Common myeloid progenitor, CD34-positive (primary cell): ENCODE results near the gene GNB3.

ENCODE experiments used
- CTCF ChIA-PET: fragments of 350-600 bp; sonication (Branson Sonifier 250); formaldehyde crosslinking; loops from one replicate; lab custom pipeline; 2021; ENCODE audit warnings: antibody characterized with exemption; lab: Charles Lee
- POLR2A ChIA-PET: fragments of 350-600 bp; sonication (Branson Sonifier 250); formaldehyde crosslinking; loops from one replicate; lab custom pipeline; 2021; ENCODE audit warnings: antibody characterized with exemption; lab: Charles Lee
- DNase-seq, 3 donors: peaks; one replicate each; pipeline versions ENCODE4 v3.0.0 to v3.0.0-alpha.2; 2013
- H3K27ac ChIP-seq, 2 experiments: 1 replicate in 1 of 2; 2 replicates in 1 of 2; pipeline ENCODE4 v1.7.0; 2013; ENCODE audit warnings: inconsistent platforms in 2 of 2, low read length in 2 of 2, mild to moderate bottlenecking in 2 of 2, low read depth in 1 of 2, moderate library complexity in 1 of 2; ENCODE audit not compliant: severe bottlenecking in 2 of 2, insufficient read depth in 1 of 2, poor library complexity in 1 of 2
- H3K27me3 ChIP-seq, 5 experiments: replicated peaks in 2 of 5; 1 replicate in 3 of 5; 2 replicates in 2 of 5; pipeline versions ENCODE4 v1.6.1 to v1.7.0; 2013; ENCODE audit warnings: low read length in 4 of 5, mild to moderate bottlenecking in 2 of 5, moderate library complexity in 2 of 5, inconsistent platforms in 1 of 5; ENCODE audit not compliant: insufficient read depth in 5 of 5, control insufficient read depth in 4 of 5
- H3K36me3 ChIP-seq, 4 experiments: 1 replicate in 2 of 4; 2 replicates in 2 of 4; pipeline versions ENCODE4 v1.6.1 to v1.7.0; 2013; ENCODE audit warnings: low read length in 3 of 4, control low read depth in 1 of 4, mild to moderate bottlenecking in 1 of 4; ENCODE audit not compliant: control insufficient read depth in 4 of 4, insufficient read depth in 4 of 4
- H3K4me1 ChIP-seq, 4 experiments: 1 replicate in 3 of 4; 2 replicates in 1 of 4; pipeline versions ENCODE4 v1.6.1 to v1.7.1; 2013; ENCODE audit warnings: low read length in 3 of 4, mild to moderate bottlenecking in 3 of 4, control low read depth in 1 of 4, inconsistent platforms in 1 of 4, moderate library complexity in 1 of 4; ENCODE audit not compliant: control insufficient read depth in 4 of 4, insufficient read depth in 4 of 4; ENCODE audit errors: control extremely low read depth in 1 of 4
- H3K4me3 ChIP-seq, 7 experiments: 1 replicate in 4 of 7; 2 replicates in 3 of 7; pipeline versions ENCODE4 v1.5.1 to v1.7.0; 2013; ENCODE audit warnings: mild to moderate bottlenecking in 7 of 7, low read length in 6 of 7, moderate library complexity in 6 of 7, inconsistent platforms in 2 of 7, low read depth in 2 of 7, control low read depth in 1 of 7; ENCODE audit not compliant: insufficient read depth in 4 of 7, control insufficient read depth in 1 of 7; ENCODE audit errors: extremely low read depth in 1 of 7
- H3K9me3 ChIP-seq, 5 experiments: 1 replicate in 4 of 5; 2 replicates in 1 of 5; pipeline versions ENCODE4 v1.6.1 to v1.7.1; 2013; ENCODE audit warnings: low read length in 4 of 5, mild to moderate bottlenecking in 2 of 5, inconsistent platforms in 1 of 5, low read depth in 1 of 5, moderate library complexity in 1 of 5; ENCODE audit not compliant: control insufficient read depth in 4 of 5, insufficient read depth in 2 of 5; ENCODE audit errors: control extremely low read depth in 1 of 5
- WGBS: methylation state at CpG from one replicate; pipeline ENCODE4 v1.1.5; 2013; ENCODE audit not compliant: insufficient coverage; 5-methylcytosine and 5-hydroxymethylcytosine counted together

GNB3 gene

GRCh38 chr12:6826734-6827436 lies 13.8 kb upstream of the GNB3 start:
- Histone ChIP-seq H3K4me3 (peak overlapping the region in 1 of 7 experiments; percentile 23), H3K27ac (no peak overlapping the region), H3K9me3 (no peaks in the 10 kb centered on the region), H3K27me3 (peaks cover 0 to 7% (median 0%) of the 10 kb centered on the region in 5 experiments), H3K4me1 (peaks cover 0 to 35% (median 29%) of the 10 kb centered on the region in 4 experiments), H3K36me3 (peaks cover 0 to 14% (median 0%) of the 10 kb centered on the region in 4 experiments)
- ChIA-PET POLR2A (interaction anchor here (1.8 kb wide), 1 partner anchor 75 kb away, joined by 6 read pairs; the partner anchor contains the start of gene MLF2), CTCF (interaction anchor here (0.6 to 13.0 kb wide), 16 partner anchors 7 to 273 kb away, joined by 3 to 97 read pairs (median 10); partner anchors contain the start of genes CD4, CDCA3, COPS7A and GNB3)
- WGBS = 88% methylated on average over 13 of the region's 22 CpGs
- no peak for DNase-seq

GRCh38 chr12:6827437-6827911 lies 13.3 kb upstream of the GNB3 start:
- no peaks in the 10 kb centered on the region for H3K9me3 ChIP-seq
- peaks cover 0 to 29% (median 24%) of the 10 kb centered on the region in 4 experiments for H3K4me1 ChIP-seq
- H3K27me3 ChIP-seq = peaks cover 0 to 7% (median 0%) of the 10 kb centered on the region in 5 experiments
- CTCF ChIA-PET = interaction anchor here (0.6 to 13.0 kb wide), 8 partner anchors 16 to 92 kb away, joined by 3 to 97 read pairs (median 34); partner anchors contain the start of genes CD4, MLF2 and PTMS
- no peak overlapping the region for H3K27ac ChIP-seq
- H3K36me3 ChIP-seq = peaks cover 0 to 18% (median 0%) of the 10 kb centered on the region in 4 experiments
- peak overlapping the region in 1 of 7 experiments; percentile 23 for H3K4me3 ChIP-seq
- DNase-seq = peak in 2 of 3 donors; percentile 49 to 58
- 0% methylated on average over 5 of the region's 8 CpGs for WGBS
- POLR2A ChIA-PET = interaction anchor here (0.5 to 0.7 kb wide), 2 partner anchors 61 to 430 kb away, joined by 3 read pairs; partner anchors contain the start of gene PTMS

GRCh38 chr12:6827982-6828780 lies 12.5 kb upstream of the GNB3 start, which contains the start of gene P3H3:
P3H3 (plus strand) TSS chr12:6828407; CDS start chr12:6828441, 34 bp downstream.
- peak in 2 of 3 donors; percentile 41 to 53 for DNase-seq
- Histone ChIP-seq H3K27ac (peak within 1 kb of the TSS in 1 of 2 experiments; percentile 76), H3K36me3 (peaks cover 0 to 18% (median 0%) of the 10 kb centered on the region in 4 experiments), H3K9me3 (no peaks in the 10 kb centered on the region), H3K27me3 (peaks cover 0 to 7% (median 0%) of the 10 kb centered on the region in 5 experiments), H3K4me3 (peak within 1 kb of the TSS; percentile 47 to 95 (median 72)), H3K4me1 (peaks cover 0 to 29% (median 24%) of the 10 kb centered on the region in 4 experiments)
- 2% methylated on average over 45 of the region's 60 CpGs for WGBS
- ChIA-PET CTCF (interaction anchor here (1.1 to 13.0 kb wide), 13 partner anchors 15 to 196 kb away, joined by 3 to 97 read pairs (median 5); partner anchors contain the start of genes CD4 and MLF2), POLR2A (interaction anchor here (0.5 to 1.3 kb wide), 4 partner anchors 21 to 431 kb away, joined by 3 to 5 read pairs (median 3); partner anchors contain the start of genes MLF2 and PTMS)

GRCh38 chr12:6828781-6829535 lies 11.8 kb upstream of the GNB3 start:
- Histone ChIP-seq H3K4me1 (peaks cover 0 to 29% (median 24%) of the 10 kb centered on the region in 4 experiments), H3K9me3 (no peaks in the 10 kb centered on the region), H3K27me3 (peaks cover 0 to 7% (median 0%) of the 10 kb centered on the region in 5 experiments), H3K36me3 (peaks cover 0 to 24% (median under 1%) of the 10 kb centered on the region in 4 experiments), H3K4me3 (peak overlapping the region; percentile 47 to 95 (median 72)), H3K27ac (peak overlapping the region in 1 of 2 experiments; percentile 76)
- under 1% methylated on average over 50 of the region's 71 CpGs for WGBS
- ChIA-PET POLR2A (interaction anchor here (0.8 to 1.3 kb wide), 2 partner anchors 20 to 76 kb away, joined by 3 to 5 read pairs; partner anchors contain the start of gene MLF2), CTCF (interaction anchor here (0.8 to 13.0 kb wide), 16 partner anchors 11 to 197 kb away, joined by 3 to 97 read pairs (median 4); partner anchors contain the start of genes CD4 and MLF2)
- peak; percentile 39 to 85 (median 76) for DNase-seq

DNA sequence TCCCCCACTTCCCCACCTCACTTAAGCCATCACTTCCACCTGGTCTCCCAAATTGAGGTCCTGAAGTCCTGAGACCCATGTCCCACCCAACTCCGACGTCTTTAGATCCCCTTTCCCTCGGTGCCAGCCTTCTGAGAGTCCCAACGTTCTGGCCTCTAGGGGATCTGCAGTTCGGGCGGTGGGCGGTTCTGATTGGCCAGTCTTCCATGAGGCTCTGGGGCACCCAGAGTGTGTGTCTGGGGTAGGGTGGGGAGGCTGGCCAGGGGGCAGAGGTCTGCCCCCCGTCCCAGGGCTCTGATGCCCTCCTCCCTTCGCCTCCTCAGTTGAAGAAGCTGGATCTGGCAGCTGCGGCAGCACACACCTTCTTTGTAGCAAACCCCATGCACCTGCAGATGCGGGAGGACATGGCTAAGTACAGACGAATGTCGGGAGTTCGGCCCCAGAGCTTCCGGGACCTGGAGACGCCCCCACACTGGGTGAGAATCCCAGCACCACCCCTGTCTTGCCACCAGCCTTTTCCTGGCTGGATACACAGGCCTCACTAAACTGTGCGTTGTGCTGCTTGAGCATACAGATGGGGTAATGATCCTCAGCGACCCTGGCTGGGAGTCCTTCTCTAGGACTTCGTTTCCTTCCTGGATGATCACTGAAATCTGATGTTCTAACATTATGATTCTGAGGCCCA lies 11.0 kb upstream of the GNB3 start:
- peaks cover 0 to 7% (median 0%) of the 10 kb centered on the region in 5 experiments for H3K27me3 ChIP-seq
- H3K9me3 ChIP-seq = no peaks in the 10 kb centered on the region
- H3K36me3 ChIP-seq = peaks cover 0 to 30% (median 2%) of the 10 kb centered on the region in 4 experiments
- peak overlapping the region in 1 of 2 experiments; percentile 76 for H3K27ac ChIP-seq
- ChIA-PET POLR2A (interaction anchor here (1.3 kb wide), 1 partner anchor 76 kb away, joined by 5 read pairs; the partner anchor contains the start of gene MLF2), CTCF (interaction anchor here (0.8 to 13.0 kb wide), 21 partner anchors 10 to 197 kb away, joined by 3 to 97 read pairs (median 4); partner anchors contain the start of genes CD4, GNB3, MLF2 and PTMS)
- H3K4me3 ChIP-seq = peak overlapping the region; percentile 5 to 95 (median 72)
- peaks cover 0 to 29% (median 24%) of the 10 kb centered on the region in 4 experiments for H3K4me1 ChIP-seq
- 73% methylated on average over 16 of the region's 19 CpGs for WGBS
- peak in 1 of 3 donors; percentile 44 for DNase-seq
